Measurements from ENCODE around the gene SYMPK.

Gene SYMPK

GRCh38 chr19:45842198-45842597 is 20.7 kb downstream of the SYMPK start:
- Mint-ChIP-seq H3K4me1 (no peaks in the 10 kb centered on the region), H3K4me3 (no peak overlapping the region), H3K36me3 (peaks cover 70% of the 10 kb centered on the region), H3K27me3 (no peaks in the 10 kb centered on the region), H3K27ac (no peak overlapping the region), H3K9me3 (no peaks in the 10 kb centered on the region)
- no peak for DNase-seq
- CTCF ChIA-PET: no interaction called here

GRCh38 chr19:45834970-45835369 is 28.0 kb downstream of the SYMPK start:
- peaks cover 65% of the 10 kb centered on the region for H3K36me3 Mint-ChIP-seq
- CTCF ChIA-PET: no interaction called here

GRCh38 chr19:45828945-45829344 is 34.0 kb downstream of the SYMPK start:
- CTCF ChIA-PET: interaction anchor here (4.5 kb wide), 1 partner anchor 11 kb away, joined by 23 read pairs; no protein-coding TSS in a partner anchor
- H3K27ac Mint-ChIP-seq: no peak overlapping the region
- H3K4me1 Mint-ChIP-seq: peaks cover 24% of the 10 kb centered on the region
- peaks cover 58% of the 10 kb centered on the region for H3K36me3 Mint-ChIP-seq
- H3K4me3 Mint-ChIP-seq: no peak overlapping the region
- DNase-seq: no peak
- H3K9me3 Mint-ChIP-seq: no peaks in the 10 kb centered on the region
- no peaks in the 10 kb centered on the region for H3K27me3 Mint-ChIP-seq

More at GRCh38 chr19:45834970-45835369, 28.0 kb downstream of the SYMPK start:
- Mint-ChIP-seq H3K27me3 (no peaks in the 10 kb centered on the region), H3K27ac (no peak overlapping the region), H3K4me3 (no peak overlapping the region), H3K9me3 (no peaks in the 10 kb centered on the region), H3K4me1 (peaks cover 10% of the 10 kb centered on the region)
- DNase-seq: no peak

- H3K36me3 Mint-ChIP-seq: peaks cover 56% of the 10 kb centered on the region
- no peaks in the 10 kb centered on the region for H3K9me3 Mint-ChIP-seq
- DNase-seq: no peak
- H3K27me3 Mint-ChIP-seq: no peaks in the 10 kb centered on the region
- H3K4me1 Mint-ChIP-seq: peaks cover 24% of the 10 kb centered on the region
- H3K4me3 Mint-ChIP-seq: no peak overlapping the region
- H3K27ac Mint-ChIP-seq: peak overlapping the region; percentile 60
- CTCF ChIA-PET: interaction anchor here (4.5 kb wide), 1 partner anchor 10 kb away, joined by 23 read pairs; no protein-coding TSS in a partner anchor
Measured at GRCh38 chr19:45828523-45828922, 34.4 kb downstream of the SYMPK start.

- DNase-seq: no peak
- H3K9me3 Mint-ChIP-seq: no peaks in the 10 kb centered on the region
- H3K27ac Mint-ChIP-seq: peak overlapping the region; percentile 37
- CTCF ChIA-PET: interaction anchor here (0.6 to 1.8 kb wide), 2 partner anchors 10 to 28 kb away, joined by 3 to 9 read pairs; no protein-coding TSS in a partner anchor
- H3K4me3 Mint-ChIP-seq: no peak overlapping the region
- peaks cover 24% of the 10 kb centered on the region for H3K4me1 Mint-ChIP-seq
- peaks cover 59% of the 10 kb centered on the region for H3K36me3 Mint-ChIP-seq
- H3K27me3 Mint-ChIP-seq: no peaks in the 10 kb centered on the region
Measured at GRCh38 chr19:45827459-45828093, 35.4 kb downstream of the SYMPK start.

- Mint-ChIP-seq H3K4me3 (no peak overlapping the region), H3K36me3 (peaks cover 54% of the 10 kb centered on the region), H3K27me3 (no peaks in the 10 kb centered on the region), H3K4me1 (peaks cover 24% of the 10 kb centered on the region), H3K9me3 (no peaks in the 10 kb centered on the region), H3K27ac (no peak overlapping the region)
- CTCF ChIA-PET: interaction anchor here (0.6 to 1.8 kb wide), 2 partner anchors 10 to 28 kb away, joined by 3 to 9 read pairs; no protein-coding TSS in a partner anchor
- DNase-seq: no peak
Measured at GRCh38 chr19:45826934-45827333, 36.0 kb downstream of the SYMPK start.

GRCh38 chr19:45825917-45826893 is 36.7 kb downstream of the SYMPK start:
- H3K4me1 Mint-ChIP-seq: peaks cover 21% of the 10 kb centered on the region
- no peak overlapping the region for H3K27ac Mint-ChIP-seq
- no peak overlapping the region for H3K4me3 Mint-ChIP-seq
- DNase-seq: no peak
- H3K36me3 Mint-ChIP-seq: peaks cover 51% of the 10 kb centered on the region
- H3K27me3 Mint-ChIP-seq: no peaks in the 10 kb centered on the region
- H3K9me3 Mint-ChIP-seq: no peaks in the 10 kb centered on the region
- CTCF ChIA-PET: interaction anchor here (0.6 to 1.8 kb wide), 2 partner anchors 9 to 27 kb away, joined by 3 to 9 read pairs; no protein-coding TSS in a partner anchor

- CTCF ChIA-PET: no interaction called here
- peaks cover 48% of the 10 kb centered on the region for H3K36me3 Mint-ChIP-seq
- no peaks in the 10 kb centered on the region for H3K27me3 Mint-ChIP-seq
- H3K9me3 Mint-ChIP-seq: no peaks in the 10 kb centered on the region
- no peak overlapping the region for H3K27ac Mint-ChIP-seq
- H3K4me1 Mint-ChIP-seq: peaks cover 17% of the 10 kb centered on the region
- no peak for DNase-seq
- H3K4me3 Mint-ChIP-seq: no peak overlapping the region
Measured at GRCh38 chr19:45825263-45825605, 37.7 kb downstream of the SYMPK start.

- Mint-ChIP-seq H3K27ac (no peak overlapping the region), H3K36me3 (peaks cover 42% of the 10 kb centered on the region), H3K4me1 (peaks cover 13% of the 10 kb centered on the region), H3K9me3 (no peaks in the 10 kb centered on the region), H3K4me3 (no peak overlapping the region), H3K27me3 (no peaks in the 10 kb centered on the region)
- CTCF ChIA-PET: interaction anchor here (0.7 kb wide), 1 partner anchor 57 kb away, joined by 3 read pairs; no protein-coding TSS in a partner anchor
- DNase-seq: no peak
Measured at GRCh38 chr19:45824531-45825262, 38.2 kb downstream of the SYMPK start.

GRCh38 chr19:45824041-45824471 is 38.9 kb downstream of the SYMPK start:
- H3K4me1 Mint-ChIP-seq: peaks cover 9% of the 10 kb centered on the region
- H3K9me3 Mint-ChIP-seq: no peaks in the 10 kb centered on the region
- H3K4me3 Mint-ChIP-seq: no peak overlapping the region
- no peaks in the 10 kb centered on the region for H3K27me3 Mint-ChIP-seq
- H3K36me3 Mint-ChIP-seq: peaks cover 38% of the 10 kb centered on the region
- H3K27ac Mint-ChIP-seq: no peak overlapping the region
- no peak for DNase-seq
- CTCF ChIA-PET: interaction anchor here (0.7 to 1.4 kb wide), 2 partner anchors 10 to 57 kb away, joined by 3 to 4 read pairs; no protein-coding TSS in a partner anchor

- peaks cover 9% of the 10 kb centered on the region for H3K4me1 Mint-ChIP-seq
- no peaks in the 10 kb centered on the region for H3K9me3 Mint-ChIP-seq
- peaks cover 29% of the 10 kb centered on the region for H3K36me3 Mint-ChIP-seq
- H3K27ac Mint-ChIP-seq: no peak overlapping the region
- CTCF ChIA-PET: interaction anchor here (1.4 kb wide), 1 partner anchor 9 kb away, joined by 4 read pairs; no protein-coding TSS in a partner anchor
- DNase-seq: no peak
- H3K4me3 Mint-ChIP-seq: no peak overlapping the region
- no peaks in the 10 kb centered on the region for H3K27me3 Mint-ChIP-seq
Measured at GRCh38 chr19:45823182-45823581, 39.8 kb downstream of the SYMPK start.

GRCh38 chr19:45822716-45823115 is 40.2 kb downstream of the SYMPK start:
- no peak for DNase-seq
- H3K36me3 Mint-ChIP-seq: peaks cover 25% of the 10 kb centered on the region
- no peaks in the 10 kb centered on the region for H3K9me3 Mint-ChIP-seq
- no peak overlapping the region for H3K4me3 Mint-ChIP-seq
- no peaks in the 10 kb centered on the region for H3K27me3 Mint-ChIP-seq
- peaks cover 6% of the 10 kb centered on the region for H3K4me1 Mint-ChIP-seq
- H3K27ac Mint-ChIP-seq: no peak overlapping the region
- CTCF ChIA-PET: interaction anchor here (1.4 kb wide), 1 partner anchor 9 kb away, joined by 4 read pairs; no protein-coding TSS in a partner anchor

- Mint-ChIP-seq H3K4me1 (peaks cover 9% of the 10 kb centered on the region), H3K36me3 (peaks cover 21% of the 10 kb centered on the region), H3K9me3 (no peaks in the 10 kb centered on the region), H3K4me3 (no peak overlapping the region), H3K27me3 (peaks cover 4% of the 10 kb centered on the region), H3K27ac (peak overlapping the region; percentile 76)
- CTCF ChIA-PET: interaction anchor here (1.8 kb wide), 1 partner anchor 22 kb away, joined by 5 read pairs; no protein-coding TSS in a partner anchor
- no peak for DNase-seq
Measured at GRCh38 chr19:45821570-45821969, 41.4 kb downstream of the SYMPK start.

All from activated naive CD4-positive, alpha-beta T cell treated with anti-CD3 and anti-CD28 coated beads, Interleukin-2, amount 10 ng/mL, durations not matched to agents 7 days and 5 days (primary cell).